Fibroblast of the aortic adventitia (primary cell): ENCODE results near the gene OPN4. TPM values are rescaled to one million over a fixed set of nuclear protein-coding genes. Genes with fewer than 3 reads are reported as not detected.
A peak's percentile ranks its signal among the peaks of the same experiment; 100 is the strongest.

Experiments
- DNase-seq: peaks from one replicate; pipeline ENCODE4 v3.0.0-alpha.2; 2010; ENCODE audit warnings: low read depth
- H3K4me3 ChIP-seq: 2 replicates; pipeline ENCODE4 v1.5.1; 2011; ENCODE audit warnings: low read depth, mild to moderate bottlenecking, control low read depth, low read length, moderate library complexity
- CTCF ChIP-seq: IDR thresholded peaks from 2 replicates; pipeline ENCODE4 v1.5.1; 2011; ENCODE audit warnings: mild to moderate bottlenecking, low read length, control low read depth, inconsistent platforms; ENCODE audit not compliant: insufficient read depth
- total RNA-seq: library from RNA; depleted of rRNA; stranded (reverse); fragments of >200 nt; gene quantifications from 2 replicates; pipeline ENCODE4 v1.2.3, GENCODE V29; 2012; ENCODE audit warnings: low replicate concordance

The OPN4 gene
- total RNA-seq, 1 donor = not detected

DNA sequence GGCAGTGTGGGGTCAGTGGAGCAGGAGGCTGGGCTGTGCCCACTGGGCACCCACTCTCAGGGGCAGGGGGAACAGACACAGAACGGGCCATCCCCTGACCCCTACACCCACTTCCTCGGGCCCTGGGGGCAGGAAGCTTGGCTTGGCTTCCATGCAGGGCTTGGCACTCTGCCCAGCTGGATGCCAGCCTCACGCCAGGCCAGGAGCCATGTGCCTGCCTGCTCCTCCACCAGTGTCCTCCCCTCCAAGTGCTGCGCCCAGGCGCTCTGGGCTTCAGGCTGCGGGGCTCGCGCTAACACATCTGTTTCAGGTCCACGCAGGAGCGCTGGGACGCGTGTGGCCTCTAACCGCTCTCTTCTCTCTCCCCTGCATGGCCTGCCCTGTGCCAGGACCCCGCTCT lies 26.7 kb downstream of the OPN4 start:
- H3K4me3 ChIP-seq = no peak overlapping the region
- DNase-seq = no peak
- no peak for TF ChIP-seq CTCF

DNA sequence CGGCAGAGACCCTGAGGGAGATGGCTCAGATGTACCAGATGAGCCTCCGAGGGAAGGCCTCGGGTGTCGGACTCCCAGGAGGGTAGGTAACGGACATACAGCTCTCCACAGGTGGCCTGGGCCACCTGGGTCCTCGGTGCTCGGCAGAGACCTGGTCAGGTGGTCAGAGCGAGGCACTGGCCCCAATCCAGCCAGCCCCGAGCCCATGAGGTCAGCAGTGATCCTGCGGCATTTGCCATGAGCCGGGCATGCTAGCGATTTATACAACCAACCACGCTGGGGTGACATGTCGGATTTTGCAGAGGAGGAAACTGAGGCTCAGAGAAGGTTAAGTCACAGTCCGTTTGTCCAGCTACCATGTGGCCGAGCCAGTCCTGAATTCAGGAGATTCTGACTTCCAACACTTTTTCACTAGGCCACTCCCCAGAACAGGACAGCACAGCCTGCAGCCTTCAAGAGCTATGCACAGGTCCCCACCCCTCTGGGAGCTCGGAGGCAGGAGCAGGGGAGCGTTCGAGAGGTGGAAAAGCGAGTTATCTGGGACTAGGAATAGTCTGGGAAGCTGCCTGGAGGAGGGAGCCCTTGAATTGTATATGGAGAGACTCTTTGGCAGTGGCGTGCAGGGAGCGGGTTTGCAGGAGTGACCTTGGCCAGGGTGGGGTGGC lies 27.5 kb downstream of the OPN4 start:
- TF ChIP-seq CTCF = no peak
- H3K4me3 ChIP-seq = no peak overlapping the region
- no peak for DNase-seq

DNA sequence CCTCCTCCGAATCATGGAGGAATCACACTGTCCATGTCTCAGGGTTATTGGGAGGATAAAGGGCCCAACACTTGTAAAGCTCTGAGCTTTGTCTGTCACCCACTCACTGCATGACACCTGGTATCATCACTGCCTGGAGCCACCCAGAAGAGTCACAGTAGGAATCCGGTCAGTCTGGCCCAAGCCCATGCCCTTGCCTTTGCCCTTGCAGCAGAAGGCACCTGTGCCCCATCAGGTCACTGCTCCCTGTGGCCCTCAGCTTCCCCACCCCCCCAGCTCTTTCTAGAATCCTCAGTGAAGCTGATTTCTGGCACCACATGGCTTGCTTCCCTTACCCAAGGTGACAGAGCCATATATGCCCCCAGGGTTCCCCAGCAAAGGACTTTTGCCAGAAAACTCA lies 28.3 kb downstream of the OPN4 start:
- no peak overlapping the region for H3K4me3 ChIP-seq
- no peak for DNase-seq
- no peak for TF ChIP-seq CTCF

GRCh38 chr10:86684331-86685097 lies 30.2 kb downstream of the OPN4 start:
- DNase-seq = peak; percentile 21
- no peak overlapping the region for H3K4me3 ChIP-seq
- peak; percentile 40 for TF ChIP-seq CTCF

DNA sequence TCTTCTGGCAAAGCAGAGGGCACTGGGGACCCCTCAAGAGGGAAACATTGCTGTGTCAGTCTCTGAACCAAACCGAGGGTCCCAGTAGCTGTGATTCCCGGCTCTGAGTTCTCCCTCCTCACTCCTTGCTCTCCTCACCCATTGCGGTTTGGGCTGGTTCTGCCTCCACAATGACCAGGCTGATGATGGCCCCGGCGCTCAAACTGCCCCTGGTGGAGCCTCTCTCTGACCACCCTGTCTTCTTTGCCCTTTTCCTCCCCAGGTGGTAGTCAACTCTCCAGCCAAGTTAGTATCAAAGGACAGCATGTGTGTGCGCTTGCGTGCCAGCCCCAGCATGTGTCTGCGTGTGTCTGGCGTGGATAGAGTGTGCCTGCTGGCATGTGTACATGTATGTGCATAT lies 31.1 kb downstream of the OPN4 start:
- no peak for DNase-seq
- no peak for TF ChIP-seq CTCF
- H3K4me3 ChIP-seq = no peak overlapping the region

DNA sequence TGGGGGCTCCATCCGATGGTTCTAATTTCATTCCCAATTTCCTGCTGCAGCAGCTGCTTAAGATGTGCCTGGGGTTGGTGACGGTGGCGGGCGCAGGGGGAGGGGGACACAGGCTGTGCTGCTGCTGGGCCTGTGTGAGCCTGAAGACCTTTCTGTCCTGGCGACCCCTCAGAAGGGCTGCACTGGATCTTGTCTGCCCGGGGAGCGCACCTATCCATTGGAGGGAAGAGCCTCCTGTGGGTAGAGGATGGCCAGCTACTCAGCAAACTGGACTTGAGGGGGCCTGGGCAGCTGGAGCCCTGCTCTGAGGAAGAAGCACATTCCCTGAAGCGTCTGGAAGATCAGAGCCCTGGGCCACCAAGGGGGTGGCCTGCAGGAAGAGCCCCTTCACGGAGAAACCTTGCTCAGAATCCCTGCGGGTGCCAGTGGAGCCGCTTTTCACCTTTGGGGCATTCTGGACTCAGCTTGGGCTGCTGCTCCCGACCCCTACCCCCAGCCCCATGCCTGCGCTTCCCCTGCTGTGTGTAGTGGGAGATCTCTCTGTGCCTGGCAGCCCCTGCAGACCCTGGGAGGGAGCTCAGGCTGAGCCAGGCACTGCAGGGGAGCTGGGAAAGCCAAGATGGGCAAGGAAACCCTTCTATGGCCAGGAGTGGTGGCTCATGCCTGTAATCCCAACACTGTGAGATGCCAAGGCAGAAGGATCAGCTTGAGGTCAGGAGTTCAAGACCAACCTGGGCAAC lies 31.7 kb downstream of the OPN4 start:
- no peak for DNase-seq
- TF ChIP-seq CTCF = no peak
- no peak overlapping the region for H3K4me3 ChIP-seq
